ENCODE data around the gene TYW1B. TPM values are rescaled to one million over a fixed set of nuclear protein-coding genes. Genes with fewer than 3 reads are reported as not detected.
"Not testable (repeated sequence)": the region's sequence is repeated elsewhere in the genome, so short reads cannot be mapped to it uniquely, and the experiment has no call there.

TYW1B gene
- total and polyA plus RNA-seq, 2 of the 4 experiments (the other 2 are of a cell fraction): 1.0 to 1.8 TPM

- H2BK20ac ChIP-seq (ENCODE audit: low read depth, low read length); H3K18ac ChIP-seq (ENCODE audit: low read depth, low read length); H4K20me1 ChIP-seq (ENCODE audit: insufficient read depth, low read length); H4K91ac ChIP-seq (ENCODE audit: insufficient read depth, low read depth, low read length); POLR2A ChIA-PET (ENCODE audit: unreplicated experiment); H2BK15ac ChIP-seq (ENCODE audit: low read depth, low read length); H2BK5ac ChIP-seq (ENCODE audit: low read depth, low read length, poor library complexity, severe bottlenecking); H3K79me1 ChIP-seq (ENCODE audit: low read depth in 1 of 2, low read length in 2 of 2); H4K8ac ChIP-seq (ENCODE audit: low read depth in 2 of 2, low read length in 2 of 2); H3K4me1 ChIP-seq (ENCODE audit: control insufficient read depth, insufficient read depth, low read length); intact Hi-C loops (cut with micrococcal nuclease); H2AFZ ChIP-seq (replicated peaks; ENCODE audit: low read length, poor library complexity); H2AK5ac ChIP-seq (ENCODE audit: low read depth, low read length); H3K36me3 ChIP-seq (ENCODE audit: control insufficient read depth, insufficient read depth, low read length); DNase-seq; H3K9me1 ChIP-seq (ENCODE audit: insufficient read depth, low read length); CTCF ChIA-PET; dilution Hi-C loops (cut with HindIII; ENCODE audit: low sequenced_read_pairs, unreplicated experiment); H3K27me3 ChIP-seq (ENCODE audit: control insufficient read depth, insufficient read depth, low read length); H3K4me2 ChIP-seq (ENCODE audit: low read depth, low read length); H3K4me3 ChIP-seq (ENCODE audit: insufficient read depth, low read depth, low read length); H3K9ac ChIP-seq (ENCODE audit: low read depth, low read length); in situ Hi-C loops (cut with MboI; ENCODE audit: low sequenced_read_pairs); H3K27ac ChIP-seq (ENCODE audit: insufficient read depth, low read length); H3K56ac ChIP-seq (ENCODE audit: extremely low read depth, insufficient read depth, low read length); H3K23ac ChIP-seq (ENCODE audit: low read depth, low read length); H3K14ac ChIP-seq (replicated peaks; ENCODE audit: low read depth, low read length); BruUV-seq (replicated peaks); H3K9me3 ChIP-seq (ENCODE audit: control insufficient read depth, insufficient read depth, low read length); H2AK9ac ChIP-seq (replicated peaks; ENCODE audit: low read depth, low read length, poor library complexity); ATAC-seq (ENCODE audit: low read depth); H2BK120ac ChIP-seq (ENCODE audit: low read depth, low read length); H4K5ac ChIP-seq (ENCODE audit: low read depth, low read length); H3K4ac ChIP-seq (ENCODE audit: low read depth, low read length): not testable (repeated sequence)
- WGBS, 2 experiments (ENCODE audit: extremely low coverage in 2 of 2, insufficient read length in 1 of 2): no CpG with 5 or more reads among the region's 2 CpGs
Observed at GRCh38 chr7:72729130-72729529, 98.9 kb downstream of the TYW1B start.

DNA sequence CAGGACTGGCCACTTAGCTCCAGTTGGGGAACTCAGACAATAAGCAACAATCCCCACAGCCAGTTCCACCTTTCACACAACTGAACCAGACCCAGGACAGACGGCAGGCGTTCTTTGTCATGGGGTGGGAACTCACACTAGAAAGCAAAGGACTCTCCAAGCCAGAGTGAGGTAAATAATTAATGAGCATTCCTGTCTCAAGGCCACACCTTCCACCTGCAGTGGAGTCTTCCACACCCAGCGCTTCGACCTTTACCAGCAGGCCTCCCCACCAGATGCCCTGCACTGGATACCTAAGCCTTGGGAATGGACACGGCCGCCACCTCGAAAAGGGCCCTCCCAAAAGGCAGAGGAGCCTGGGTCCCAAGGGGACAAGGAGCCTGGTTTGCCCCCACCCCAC lies 105.3 kb downstream of the TYW1B start:
- H3K27me3 ChIP-seq (ENCODE audit: control insufficient read depth, insufficient read depth, low read length); H3K4me1 ChIP-seq (ENCODE audit: control insufficient read depth, insufficient read depth, low read length); H3K4me3 ChIP-seq (ENCODE audit: insufficient read depth, low read depth, low read length); BruUV-seq (replicated peaks); H2AFZ ChIP-seq (replicated peaks; ENCODE audit: low read length, poor library complexity); H2BK120ac ChIP-seq (ENCODE audit: low read depth, low read length); H3K9ac ChIP-seq (ENCODE audit: low read depth, low read length); H3K14ac ChIP-seq (replicated peaks; ENCODE audit: low read depth, low read length); CTCF ChIA-PET; H3K4me2 ChIP-seq (ENCODE audit: low read depth, low read length); H2BK15ac ChIP-seq (ENCODE audit: low read depth, low read length); H4K5ac ChIP-seq (ENCODE audit: low read depth, low read length); in situ Hi-C loops (cut with MboI; ENCODE audit: low sequenced_read_pairs); H3K18ac ChIP-seq (ENCODE audit: low read depth, low read length); H3K9me3 ChIP-seq (ENCODE audit: control insufficient read depth, insufficient read depth, low read length); H2AK9ac ChIP-seq (replicated peaks; ENCODE audit: low read depth, low read length, poor library complexity); POLR2A ChIA-PET (ENCODE audit: unreplicated experiment); H3K9me1 ChIP-seq (ENCODE audit: insufficient read depth, low read length); H3K4ac ChIP-seq (ENCODE audit: low read depth, low read length); H3K79me1 ChIP-seq (ENCODE audit: low read depth in 1 of 2, low read length in 2 of 2); H4K20me1 ChIP-seq (ENCODE audit: insufficient read depth, low read length); H3K56ac ChIP-seq (ENCODE audit: extremely low read depth, insufficient read depth, low read length); H3K23ac ChIP-seq (ENCODE audit: low read depth, low read length); dilution Hi-C loops (cut with HindIII; ENCODE audit: low sequenced_read_pairs, unreplicated experiment); H2AK5ac ChIP-seq (ENCODE audit: low read depth, low read length); intact Hi-C loops (cut with micrococcal nuclease); H4K8ac ChIP-seq (ENCODE audit: low read depth in 2 of 2, low read length in 2 of 2); H2BK5ac ChIP-seq (ENCODE audit: low read depth, low read length, poor library complexity, severe bottlenecking); H4K91ac ChIP-seq (ENCODE audit: insufficient read depth, low read depth, low read length); H3K36me3 ChIP-seq (ENCODE audit: control insufficient read depth, insufficient read depth, low read length); ATAC-seq (ENCODE audit: low read depth); H3K27ac ChIP-seq (ENCODE audit: insufficient read depth, low read length); DNase-seq; H2BK20ac ChIP-seq (ENCODE audit: low read depth, low read length): not testable (repeated sequence)
- no CpG with 5 or more reads among the region's 7 CpGs for WGBS, 2 experiments (ENCODE audit: extremely low coverage in 2 of 2, insufficient read length in 1 of 2)

All from IMR-90 (cell line).